DOHH2 (cell line): ENCODE data around the gene UPK3BL1.
"Not testable (repeated sequence)": the region's sequence is repeated elsewhere in the genome, so short reads cannot be mapped to it uniquely, and the experiment has no call there.

Source experiments
- EZH2phosphoT487 ChIP-seq: fragments of 200-600 bp; sonication (generic); IDR thresholded peaks from 2 replicates; pipeline ENCODE4 v1.6.1; 2017; ENCODE audit warnings: borderline replicate concordance, mild to moderate bottlenecking, antibody characterized with exemption, low read length, moderate library complexity, mixed read lengths
- TF ChIP-seq, protein P1 (sequence below): fragments of 200-600 bp; sonication (generic); IDR thresholded peaks from one replicate; pipeline ENCODE4 v1.5.1; 2014; ENCODE audit warnings: antibody characterized with exemption, mild to moderate bottlenecking, low read depth, low read length; ENCODE audit not compliant: poor library complexity, severe bottlenecking

DNA sequence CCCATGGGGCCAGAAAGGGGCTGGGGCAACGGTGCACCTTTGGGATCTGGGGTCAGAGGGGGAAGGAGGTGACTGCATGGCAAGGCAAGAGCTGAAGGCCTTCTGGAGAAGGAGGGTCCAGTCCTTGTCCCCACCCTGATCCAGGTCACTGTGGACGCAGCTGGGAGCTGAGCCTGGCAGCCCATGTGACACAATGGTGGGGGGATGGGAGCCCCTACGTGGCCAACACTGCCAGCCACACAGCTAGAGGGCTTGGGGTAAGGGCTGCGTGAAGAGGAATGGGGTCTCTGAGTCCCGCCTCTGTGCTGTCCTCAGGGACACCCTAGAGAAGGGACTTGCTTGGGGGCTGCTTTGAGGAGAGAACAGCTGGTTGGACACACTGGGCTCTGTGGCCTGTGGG, 38.2 kb upstream of the UPK3BL1 start:
- TF ChIP-seq, protein P1, sequence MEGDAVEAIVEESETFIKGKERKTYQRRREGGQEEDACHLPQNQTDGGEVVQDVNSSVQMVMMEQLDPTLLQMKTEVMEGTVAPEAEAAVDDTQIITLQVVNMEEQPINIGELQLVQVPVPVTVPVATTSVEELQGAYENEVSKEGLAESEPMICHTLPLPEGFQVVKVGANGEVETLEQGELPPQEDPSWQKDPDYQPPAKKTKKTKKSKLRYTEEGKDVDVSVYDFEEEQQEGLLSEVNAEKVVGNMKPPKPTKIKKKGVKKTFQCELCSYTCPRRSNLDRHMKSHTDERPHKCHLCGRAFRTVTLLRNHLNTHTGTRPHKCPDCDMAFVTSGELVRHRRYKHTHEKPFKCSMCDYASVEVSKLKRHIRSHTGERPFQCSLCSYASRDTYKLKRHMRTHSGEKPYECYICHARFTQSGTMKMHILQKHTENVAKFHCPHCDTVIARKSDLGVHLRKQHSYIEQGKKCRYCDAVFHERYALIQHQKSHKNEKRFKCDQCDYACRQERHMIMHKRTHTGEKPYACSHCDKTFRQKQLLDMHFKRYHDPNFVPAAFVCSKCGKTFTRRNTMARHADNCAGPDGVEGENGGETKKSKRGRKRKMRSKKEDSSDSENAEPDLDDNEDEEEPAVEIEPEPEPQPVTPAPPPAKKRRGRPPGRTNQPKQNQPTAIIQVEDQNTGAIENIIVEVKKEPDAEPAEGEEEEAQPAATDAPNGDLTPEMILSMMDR, result not testable (repeated sequence)
- TF ChIP-seq EZH2phosphoT487, result not testable (repeated sequence)
